Ascending aorta (tissue), 2 donors: ENCODE measurements around the gene RRP8. TPM values are rescaled to one million over a fixed set of nuclear protein-coding genes. Genes with fewer than 3 reads are reported as not detected.

Experiments
- DNase-seq, 2 donors: peaks; one replicate each; pipeline ENCODE4 v3.0.0-alpha.2; 2019; ENCODE audit warnings: low spot score in 2 of 2
- H3K27ac ChIP-seq, 2 donors: fragments of 200-600 bp; sonication (generic); one replicate each; pipeline ENCODE4 v1.5.1; 2016 to 2017; ENCODE audit warnings: mild to moderate bottlenecking in 1 of 2
- H3K27me3 ChIP-seq: fragments of 200-600 bp; sonication (generic); one replicate; pipeline ENCODE4 v1.5.1; 2017
- H3K36me3 ChIP-seq, 2 donors: fragments of 200-600 bp; sonication (generic); one replicate each; pipeline ENCODE4 v1.5.1; 2016
- H3K4me1 ChIP-seq, 2 donors: fragments of 200-600 bp; sonication (generic); one replicate each; pipeline ENCODE4 v1.5.1; 2016 to 2017; ENCODE audit warnings: mild to moderate bottlenecking in 1 of 2
- H3K4me3 ChIP-seq, 2 donors: fragments of 200-600 bp; sonication (generic); one replicate each; pipeline ENCODE4 v1.5.1; 2016 to 2017; ENCODE audit warnings: mild to moderate bottlenecking in 1 of 2
- H3K9me3 ChIP-seq, 2 donors: fragments of 200-600 bp; sonication (generic); one replicate each; pipeline ENCODE4 v1.5.1; 2016
- CTCF ChIP-seq, 3 experiments: fragments of 200-600 bp in 2 of 3; fragments of 450-650 bp in 1 of 3; sonication (generic) in 2 of 3; IDR thresholded peaks; one replicate each; pipeline ENCODE4 v1.5.1; 2016 to 2019; ENCODE audit warnings: antibody characterized with exemption in 3 of 3, mild to moderate bottlenecking in 1 of 3, moderate library complexity in 1 of 3
- intact Hi-C: fragments of 100-400 bp; cut with DNase I; formaldehyde crosslinking; loops from one replicate; pipeline ENCODE4 v1.15.1; 2023
- total RNA-seq: library from RNA; depleted of rRNA; stranded (reverse); fragments of >200 nt; gene quantifications from one replicate; pipeline ENCODE4 v1.1.0, GENCODE V29; 2016

The RRP8 gene
- total RNA-seq, 1 donor from 2014 or later: 9.2 TPM

- Histone ChIP-seq H3K36me3 (peaks cover 0 to 12% of the 10 kb centered on the region in 2 donors), H3K27me3 (no peaks in the 10 kb centered on the region), H3K9me3 (no peaks in the 10 kb centered on the region), H3K4me3 (no peak overlapping the region), H3K4me1 (no peaks in the 10 kb centered on the region), H3K27ac (no peak overlapping the region)
- no peak for DNase-seq
- intact Hi-C loops: no loop called here
- TF ChIP-seq CTCF (IDR thresholded peaks at IDR 0.05): no peak
Measured at GRCh38 chr11:6554828-6555706, 48.3 kb downstream of the RRP8 start.

GRCh38 chr11:6553634-6554033, 49.8 kb downstream of the RRP8 start:
- Histone ChIP-seq H3K27ac (no peak overlapping the region), H3K4me1 (no peaks in the 10 kb centered on the region), H3K27me3 (no peaks in the 10 kb centered on the region), H3K36me3 (peaks cover 0 to 12% of the 10 kb centered on the region in 2 donors), H3K9me3 (no peaks in the 10 kb centered on the region), H3K4me3 (no peak overlapping the region)
- TF ChIP-seq CTCF (IDR thresholded peaks at IDR 0.05): no peak
- DNase-seq: no peak
- intact Hi-C loops: no loop called here

- intact Hi-C loops: no loop called here
- Histone ChIP-seq H3K4me1 (no peaks in the 10 kb centered on the region), H3K4me3 (no peak overlapping the region), H3K36me3 (peaks cover 4 to 21% of the 10 kb centered on the region in 2 donors), H3K9me3 (no peaks in the 10 kb centered on the region), H3K27ac (no peak overlapping the region), H3K27me3 (no peaks in the 10 kb centered on the region)
- no peak for TF ChIP-seq CTCF (IDR thresholded peaks at IDR 0.05)
- no peak for DNase-seq
Measured at GRCh38 chr11:6548641-6549040, 54.8 kb downstream of the RRP8 start.

GRCh38 chr11:6548121-6548520, 55.3 kb downstream of the RRP8 start:
- H3K4me1 ChIP-seq: no peaks in the 10 kb centered on the region
- no peak for TF ChIP-seq CTCF (IDR thresholded peaks at IDR 0.05)
- no peak overlapping the region for H3K27ac ChIP-seq
- H3K9me3 ChIP-seq: no peaks in the 10 kb centered on the region
- no peak overlapping the region for H3K4me3 ChIP-seq
- peaks cover 4 to 24% of the 10 kb centered on the region in 2 donors for H3K36me3 ChIP-seq
- intact Hi-C loops: no loop called here
- DNase-seq: no peak
- H3K27me3 ChIP-seq: no peaks in the 10 kb centered on the region

GRCh38 chr11:6547177-6547576, 56.2 kb downstream of the RRP8 start:
- H3K4me3 ChIP-seq: no peak overlapping the region
- intact Hi-C loops: no loop called here
- TF ChIP-seq CTCF (IDR thresholded peaks at IDR 0.05): no peak

More at GRCh38 chr11:6547177-6547576, 56.2 kb downstream of the RRP8 start:
- H3K27ac ChIP-seq: no peak overlapping the region
- H3K36me3 ChIP-seq: peaks cover 4 to 24% of the 10 kb centered on the region in 2 donors
- H3K9me3 ChIP-seq: no peaks in the 10 kb centered on the region
- no peak for DNase-seq
- no peaks in the 10 kb centered on the region for H3K4me1 ChIP-seq
- H3K27me3 ChIP-seq: no peaks in the 10 kb centered on the region
